Muscle layer of duodenum (tissue), 2 donors: ENCODE measurements around the gene SHC4.
"Not testable (repeated sequence)": the region's sequence is repeated elsewhere in the genome, so short reads cannot be mapped to it uniquely, and the experiment has no call there.

Experiments
- H3K27ac ChIP-seq: one replicate; pipeline ENCODE4 v1.7.0; 2013; ENCODE audit warnings: mild to moderate bottlenecking, low read length
- H3K27me3 ChIP-seq: one replicate; pipeline ENCODE4 v1.7.0; 2013; ENCODE audit warnings: low read depth, mild to moderate bottlenecking, control low read depth, low read length
- H3K36me3 ChIP-seq, 2 donors: one replicate each; pipeline ENCODE4 v1.7.0; 2013; ENCODE audit warnings: low read length in 2 of 2, control low read depth in 1 of 2, mild to moderate bottlenecking in 1 of 2; ENCODE audit not compliant: insufficient read depth in 2 of 2, control insufficient read depth in 1 of 2
- H3K4me1 ChIP-seq, 2 donors: one replicate each; pipeline ENCODE4 v1.7.0; 2013; ENCODE audit warnings: low read length in 2 of 2, mild to moderate bottlenecking in 2 of 2, control low read depth in 1 of 2, moderate library complexity in 1 of 2; ENCODE audit not compliant: insufficient read depth in 2 of 2, control insufficient read depth in 1 of 2
- H3K4me3 ChIP-seq, 2 donors: one replicate each; pipeline ENCODE4 v1.7.0; 2013; ENCODE audit warnings: low read length in 2 of 2, low read depth in 1 of 2, mild to moderate bottlenecking in 1 of 2
- H3K9me3 ChIP-seq, 2 donors: one replicate each; pipeline ENCODE4 v1.7.0; 2013; ENCODE audit warnings: low read length in 2 of 2, control low read depth in 1 of 2, mild to moderate bottlenecking in 1 of 2; ENCODE audit not compliant: control insufficient read depth in 1 of 2
- donor health status: healthy.

SHC4 gene

DNA sequence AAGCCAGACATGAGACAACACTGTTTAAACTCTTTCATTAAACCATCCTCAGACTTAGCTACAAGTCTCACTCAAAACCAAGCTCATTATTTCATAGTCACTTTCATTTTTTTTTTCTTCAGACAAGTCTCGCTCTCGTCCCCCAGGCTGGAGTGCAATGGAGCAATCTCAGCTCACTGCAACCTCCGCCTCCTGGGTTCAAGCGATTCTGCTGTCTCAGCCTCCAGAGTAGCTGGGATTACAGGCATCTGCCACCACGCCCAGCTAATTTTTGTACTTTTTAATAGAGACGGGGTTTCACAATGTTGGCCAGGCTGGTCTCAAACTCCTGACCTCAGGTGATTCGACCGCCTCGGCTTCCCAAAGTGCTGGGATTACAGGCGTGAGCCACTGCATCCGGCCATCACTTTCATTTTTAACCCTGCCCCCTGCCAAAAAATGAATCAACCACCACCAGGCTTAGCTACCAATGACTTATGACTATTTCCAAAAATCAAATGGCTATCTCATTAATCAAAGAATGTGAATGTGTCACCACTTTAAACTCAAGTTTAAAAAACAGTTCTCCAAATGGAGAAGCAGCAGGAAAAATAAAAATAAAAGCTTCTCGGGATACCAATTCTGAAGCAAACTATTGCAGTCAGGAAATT is 173.1 kb downstream of the SHC4 start:
- not testable (repeated sequence) for H3K4me1 ChIP-seq, H3K27me3 ChIP-seq, H3K4me3 ChIP-seq, H3K27ac ChIP-seq, H3K9me3 ChIP-seq
- H3K36me3 ChIP-seq, result peaks cover 7 to 11% of the 10 kb centered on the region in 2 donors

DNA sequence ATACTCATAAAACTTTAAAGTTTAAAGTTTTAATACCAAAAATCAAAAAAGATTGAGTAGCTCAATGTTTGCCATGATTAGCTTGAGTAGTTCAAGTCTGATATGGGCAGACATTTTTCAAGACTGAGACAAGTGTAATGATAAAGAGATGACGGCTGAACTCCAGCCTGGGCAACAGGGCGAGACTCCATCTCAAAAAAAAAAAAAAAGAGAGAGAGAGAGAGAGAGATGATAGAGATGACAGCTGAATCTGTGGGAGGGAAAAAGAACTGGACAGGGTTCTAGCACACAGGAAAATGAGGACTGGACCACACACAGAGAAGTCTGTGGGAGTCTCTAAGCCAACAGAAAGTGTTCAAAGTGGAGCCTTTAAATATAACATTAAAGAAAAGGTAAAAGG is 178.0 kb downstream of the SHC4 start:
- Histone ChIP-seq H3K36me3 (peaks cover 12 to 18% of the 10 kb centered on the region in 2 donors), H3K9me3 (no peaks in the 10 kb centered on the region), H3K4me3 (no peak overlapping the region), H3K27me3 (no peaks in the 10 kb centered on the region), H3K4me1 (no peaks in the 10 kb centered on the region), H3K27ac (no peak overlapping the region)

DNA sequence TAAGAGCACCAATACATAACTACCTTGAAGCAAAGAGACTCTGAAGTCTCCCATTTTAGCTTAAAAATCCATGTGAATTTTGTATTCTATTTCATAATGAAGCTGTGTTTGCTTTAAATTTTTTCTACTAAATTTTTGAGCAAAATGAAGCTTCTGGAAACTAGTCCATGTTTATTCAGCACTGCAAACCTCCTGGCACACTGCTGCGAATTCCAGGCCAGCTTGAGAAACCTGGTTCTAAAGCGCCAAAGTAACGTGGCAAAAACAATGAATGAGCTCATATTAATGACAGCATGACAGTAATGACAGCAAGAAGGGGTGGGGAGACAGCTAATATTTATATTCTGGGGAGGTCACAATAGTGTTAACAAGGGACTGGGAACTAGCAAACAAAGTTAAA is 178.5 kb downstream of the SHC4 start:
- H3K27ac ChIP-seq, result no peak overlapping the region
- peaks cover 11 to 20% of the 10 kb centered on the region in 2 donors for H3K36me3 ChIP-seq
- no peaks in the 10 kb centered on the region for H3K27me3 ChIP-seq
- no peaks in the 10 kb centered on the region for H3K4me1 ChIP-seq
- H3K9me3 ChIP-seq, result no peaks in the 10 kb centered on the region
- no peak overlapping the region for H3K4me3 ChIP-seq

DNA sequence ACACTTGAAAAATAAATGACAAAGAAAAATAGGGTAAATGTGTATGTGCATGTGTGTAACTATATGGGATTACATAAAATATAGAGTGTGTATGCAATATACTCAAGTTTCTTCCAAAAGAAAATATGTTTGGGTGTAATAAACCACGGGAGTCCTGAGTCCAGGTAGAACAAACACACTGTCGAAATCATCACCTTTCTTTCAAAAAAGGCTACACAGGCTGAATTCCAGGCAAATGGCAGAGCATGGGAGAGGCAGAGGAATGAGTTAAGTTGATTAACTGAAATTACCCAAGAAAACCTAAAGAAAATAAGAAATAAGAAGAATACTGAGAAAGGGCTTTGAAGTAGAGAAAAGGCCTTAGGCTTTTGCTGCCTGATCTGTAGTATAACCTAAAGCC is 179.0 kb downstream of the SHC4 start:
- H3K27me3 ChIP-seq, result no peaks in the 10 kb centered on the region
- no peak overlapping the region for H3K27ac ChIP-seq
- H3K36me3 ChIP-seq, result peaks cover 8 to 20% of the 10 kb centered on the region in 2 donors

DNA sequence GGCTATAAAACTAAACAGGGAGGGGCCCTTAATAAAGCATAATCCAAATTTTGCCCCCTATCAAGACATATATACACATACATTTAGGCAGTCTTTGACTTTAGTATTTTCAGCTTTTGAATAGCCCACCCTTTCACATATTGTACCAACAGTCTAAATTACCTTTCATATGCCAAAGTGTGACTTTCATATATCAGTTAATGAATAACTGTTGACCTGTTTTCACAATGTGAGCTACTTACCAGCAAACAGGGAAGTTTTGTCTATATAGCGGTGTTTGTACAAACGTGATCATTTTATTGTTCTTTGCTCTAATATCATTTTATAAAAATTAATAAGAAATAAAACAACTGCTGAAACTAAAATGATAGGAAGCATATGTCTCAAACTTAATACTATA is 180.8 kb downstream of the SHC4 start:
- Histone ChIP-seq H3K4me3 (no peak overlapping the region), H3K27me3 (no peaks in the 10 kb centered on the region), H3K4me1 (no peaks in the 10 kb centered on the region), H3K36me3 (peaks cover 8 to 13% of the 10 kb centered on the region in 2 donors), H3K27ac (no peak overlapping the region), H3K9me3 (no peaks in the 10 kb centered on the region)

More for the DNA sequence above, 179.0 kb downstream of the SHC4 start:
- Histone ChIP-seq H3K4me1 (no peaks in the 10 kb centered on the region), H3K4me3 (no peak overlapping the region), H3K9me3 (no peaks in the 10 kb centered on the region)

DNA sequence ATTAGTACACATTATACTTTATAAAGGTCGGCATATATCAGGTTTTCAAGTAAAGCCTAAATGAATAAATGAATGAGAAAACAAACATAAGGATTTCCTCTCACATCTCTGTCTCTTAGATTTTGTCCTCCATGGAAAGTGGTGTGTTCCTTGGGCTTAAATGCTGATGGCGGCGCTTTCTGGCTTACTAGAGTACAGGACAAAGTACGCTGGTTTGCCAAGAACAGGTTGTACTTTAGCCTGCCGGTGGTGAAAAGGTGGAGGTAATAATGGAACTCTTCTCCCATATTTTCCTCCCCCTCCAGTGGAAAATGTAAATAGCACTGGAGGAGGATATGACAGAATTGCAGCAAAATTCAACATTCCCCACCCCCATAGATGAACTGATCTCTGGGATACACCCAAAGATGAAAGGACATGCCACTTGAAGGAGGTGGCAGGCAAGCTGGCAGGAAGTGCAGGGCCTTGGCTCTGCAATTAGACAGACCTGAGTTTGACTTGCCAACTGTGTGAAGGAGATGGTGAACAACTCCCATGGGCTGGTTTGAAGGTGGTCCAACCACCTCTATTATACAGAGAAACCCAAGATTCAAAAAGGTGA is 182.1 kb downstream of the SHC4 start:
- Histone ChIP-seq H3K4me1 (no peaks in the 10 kb centered on the region), H3K9me3 (no peaks in the 10 kb centered on the region), H3K27me3 (no peaks in the 10 kb centered on the region), H3K27ac (no peak overlapping the region), H3K36me3 (peaks cover 8 to 13% of the 10 kb centered on the region in 2 donors), H3K4me3 (no peak overlapping the region)

DNA sequence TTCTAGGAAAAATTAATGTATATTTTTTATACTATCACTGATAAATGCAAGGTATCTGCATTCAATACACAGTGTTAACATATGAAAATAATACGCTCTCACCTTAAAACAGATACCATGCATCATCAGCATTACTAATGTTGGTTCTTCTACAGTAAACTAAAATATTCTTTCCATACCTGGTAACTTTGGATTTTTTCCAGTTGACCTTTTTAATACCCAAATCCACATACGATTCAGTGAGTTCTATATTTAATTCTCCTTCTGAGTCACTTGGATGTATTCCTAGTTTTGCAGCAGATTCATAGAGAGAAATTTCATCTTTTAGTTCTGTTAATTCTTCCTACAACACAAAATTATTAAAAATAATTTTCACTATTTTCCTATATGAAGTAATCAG is 182.7 kb downstream of the SHC4 start:
- Histone ChIP-seq H3K27ac (no peak overlapping the region), H3K36me3 (peaks cover 8 to 13% of the 10 kb centered on the region in 2 donors), H3K27me3 (no peaks in the 10 kb centered on the region), H3K4me3 (no peak overlapping the region), H3K9me3 (no peaks in the 10 kb centered on the region), H3K4me1 (no peaks in the 10 kb centered on the region)

DNA sequence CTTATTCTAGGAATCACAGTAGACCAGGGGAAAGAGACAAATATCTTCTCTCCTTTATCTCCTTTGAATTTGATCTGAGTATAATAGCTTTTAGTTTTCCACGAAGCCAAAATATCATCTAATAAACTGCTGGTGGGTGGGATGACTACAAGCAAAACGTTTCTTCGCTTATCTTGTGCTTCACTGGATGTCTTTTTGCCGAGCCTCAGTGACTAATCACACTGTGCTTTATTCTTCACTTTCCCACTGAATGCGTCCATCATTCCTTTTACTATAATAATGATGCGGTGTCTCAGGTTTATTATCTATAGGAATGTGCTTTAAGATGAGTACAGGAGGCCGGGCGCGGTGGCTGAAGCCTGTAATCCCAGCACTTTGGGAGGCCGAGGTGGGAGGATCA is 185.4 kb downstream of the SHC4 start:
- no peaks in the 10 kb centered on the region for H3K4me1 ChIP-seq
- no peaks in the 10 kb centered on the region for H3K27me3 ChIP-seq
- H3K27ac ChIP-seq, result no peak overlapping the region
- H3K9me3 ChIP-seq, result no peaks in the 10 kb centered on the region
- peaks cover 8 to 12% of the 10 kb centered on the region in 2 donors for H3K36me3 ChIP-seq
- H3K4me3 ChIP-seq, result no peak overlapping the region

DNA sequence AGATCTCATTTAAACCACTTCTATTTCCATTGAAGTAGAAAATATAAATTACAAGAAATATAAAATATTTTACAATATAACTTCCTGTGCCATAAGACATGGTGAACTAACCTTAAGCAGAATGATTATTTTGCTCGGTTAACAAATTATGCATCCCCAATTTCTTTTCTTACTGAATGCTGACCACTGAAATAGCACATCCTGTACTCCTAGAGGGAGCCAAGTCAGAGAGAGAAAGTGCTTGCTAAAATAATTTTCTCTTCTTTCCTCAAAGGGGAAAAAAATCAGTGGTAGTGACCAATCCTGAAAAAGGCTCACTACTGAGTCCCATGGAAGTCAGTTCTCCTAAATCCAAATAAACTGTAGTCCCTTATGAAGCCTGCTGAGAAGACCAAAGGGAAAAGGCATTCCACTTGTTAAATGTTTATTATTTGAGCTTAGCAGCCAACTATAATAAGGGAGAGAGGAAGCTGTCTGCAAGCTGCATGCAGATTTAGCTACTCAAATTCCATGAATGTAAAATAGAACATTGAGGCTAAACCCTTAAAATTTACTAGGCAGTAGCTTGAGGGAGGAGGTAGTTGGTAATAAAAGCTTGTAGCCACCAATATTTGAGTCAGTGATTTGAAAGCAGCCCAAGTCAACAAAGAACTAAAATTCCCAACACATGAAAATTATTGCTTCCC is 185.9 kb downstream of the SHC4 start:
- Histone ChIP-seq H3K9me3 (no peaks in the 10 kb centered on the region), H3K36me3 (peaks cover 8 to 10% of the 10 kb centered on the region in 2 donors), H3K27me3 (no peaks in the 10 kb centered on the region), H3K4me3 (no peak overlapping the region), H3K27ac (no peak overlapping the region), H3K4me1 (no peaks in the 10 kb centered on the region)

DNA sequence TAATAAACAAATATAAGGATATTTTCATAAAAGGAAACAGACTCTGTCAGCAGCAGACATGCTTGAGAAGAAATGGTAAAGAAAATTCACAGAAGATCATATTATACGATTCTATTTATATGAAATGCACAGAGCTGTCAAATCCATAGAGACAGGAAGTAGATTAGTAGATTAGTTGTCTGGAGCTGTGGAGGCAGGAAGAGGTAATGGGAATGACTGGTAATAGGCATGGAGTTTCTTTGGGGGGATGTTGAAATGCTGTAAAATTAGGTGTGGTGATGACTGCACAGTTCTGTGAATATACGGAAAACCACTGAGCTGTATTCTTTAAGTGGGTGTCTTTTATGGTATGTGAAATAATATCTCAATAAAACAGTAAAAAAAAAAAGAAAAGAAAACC is 188.2 kb downstream of the SHC4 start:
- Histone ChIP-seq H3K4me1 (no peaks in the 10 kb centered on the region), H3K27ac (no peak overlapping the region), H3K4me3 (no peak overlapping the region), H3K9me3 (no peaks in the 10 kb centered on the region), H3K27me3 (no peaks in the 10 kb centered on the region), H3K36me3 (peaks cover 0 to under 1% of the 10 kb centered on the region in 2 donors)

DNA sequence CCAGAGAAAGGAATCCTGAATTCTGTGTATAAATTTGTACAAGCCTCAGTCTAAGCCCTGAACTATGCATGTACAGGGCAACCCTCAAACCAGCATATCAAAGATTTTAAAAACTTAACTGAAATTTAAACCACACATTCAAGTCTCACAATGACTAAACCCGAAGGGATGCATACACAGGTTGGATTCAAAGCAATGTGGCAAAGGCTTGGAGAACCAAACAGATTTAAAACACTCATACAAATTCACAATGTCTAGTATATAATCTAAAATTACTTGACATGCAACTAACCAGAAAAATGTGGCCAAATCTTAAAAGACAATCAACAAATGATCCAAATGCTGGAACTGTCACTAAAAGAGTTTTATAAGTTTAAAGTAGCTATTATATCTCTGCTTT is 189.2 kb downstream of the SHC4 start:
- no peaks in the 10 kb centered on the region for H3K9me3 ChIP-seq
- no peak overlapping the region for H3K27ac ChIP-seq
- no peaks in the 10 kb centered on the region for H3K4me1 ChIP-seq
- no peaks in the 10 kb centered on the region for H3K36me3 ChIP-seq
- H3K4me3 ChIP-seq, result no peak overlapping the region
- H3K27me3 ChIP-seq, result no peaks in the 10 kb centered on the region
